Measurements from ENCODE around the gene KANSL1L.
"Not testable (repeated sequence)": the region's sequence is repeated elsewhere in the genome, so short reads cannot be mapped to it uniquely, and the experiment has no call there.

KANSL1L gene

GRCh38 chr2:210180477-210180876 is 9.3 kb upstream of the KANSL1L start:
- Histone ChIP-seq H4K20me1 (ENCODE audit: insufficient read depth) (no peaks in the 10 kb centered on the region), H3K4me2 (peak overlapping the region; percentile 39; the same call in 1 of the 2 replicates), H3K36me3 (ENCODE audit: insufficient read depth) (no peaks in the 10 kb centered on the region), H3K4me3 (IDR thresholded peaks at IDR 0.05; ENCODE audit: insufficient read depth, low read depth, low read length) (no peak overlapping the region), H2AFZ (ENCODE audit: low read depth) (no peak overlapping the region), H3K27ac (peak overlapping the region; percentile 72), H3K9ac (no peak overlapping the region), H3K4me1 (ENCODE audit: low read depth, poor library complexity, severe bottlenecking) (peaks cover 79% of the 10 kb centered on the region), H3K27me3 (ENCODE audit: insufficient read depth, low read depth) (no peaks in the 10 kb centered on the region), H3K79me2 (ENCODE audit: insufficient read depth, low read depth) (no peaks in the 10 kb centered on the region)
- no peak for TF ChIP-seq CTCF (conservative IDR thresholded peaks at IDR 0.05; ENCODE audit: low read depth, low read length)

GRCh38 chr2:210179351-210179990 is 8.3 kb upstream of the KANSL1L start:
- Histone ChIP-seq H3K27ac (peak overlapping the region; percentile 72), H3K4me3 (IDR thresholded peaks at IDR 0.05; ENCODE audit: insufficient read depth, low read depth, low read length) (no peak overlapping the region), H3K36me3 (ENCODE audit: insufficient read depth) (no peaks in the 10 kb centered on the region), H3K4me2 (peak overlapping the region; percentile 39; the same call in 1 of the 2 replicates), H3K4me1 (ENCODE audit: low read depth, poor library complexity, severe bottlenecking) (peaks cover 80% of the 10 kb centered on the region), H4K20me1 (ENCODE audit: insufficient read depth) (no peaks in the 10 kb centered on the region), H2AFZ (ENCODE audit: low read depth) (no peak overlapping the region), H3K27me3 (ENCODE audit: insufficient read depth, low read depth) (no peaks in the 10 kb centered on the region), H3K9ac (0 out of 2 replicates have a peak overlapping the region, but pooled peaks have one; percentile 21), H3K79me2 (ENCODE audit: insufficient read depth, low read depth) (no peaks in the 10 kb centered on the region)
- no peak for TF ChIP-seq CTCF (conservative IDR thresholded peaks at IDR 0.05; ENCODE audit: low read depth, low read length)

GRCh38 chr2:210177769-210178168 is 6.6 kb upstream of the KANSL1L start:
- Histone ChIP-seq H3K36me3 (ENCODE audit: insufficient read depth) (no peaks in the 10 kb centered on the region), H3K4me1 (ENCODE audit: low read depth, poor library complexity, severe bottlenecking) (peaks cover 80% of the 10 kb centered on the region), H3K4me3 (IDR thresholded peaks at IDR 0.05; ENCODE audit: insufficient read depth, low read depth, low read length) (no peak overlapping the region), H3K4me2 (no peak overlapping the region), H3K27ac (no peak overlapping the region), H3K79me2 (ENCODE audit: insufficient read depth, low read depth) (peaks cover 9% of the 10 kb centered on the region; the same call in 1 of the 2 replicates), H4K20me1 (ENCODE audit: insufficient read depth) (no peaks in the 10 kb centered on the region), H3K27me3 (ENCODE audit: insufficient read depth, low read depth) (no peaks in the 10 kb centered on the region), H2AFZ (ENCODE audit: low read depth) (no peak overlapping the region), H3K9ac (no peak overlapping the region)
- TF ChIP-seq CTCF (conservative IDR thresholded peaks at IDR 0.05; ENCODE audit: low read depth, low read length): no peak

GRCh38 chr2:210177115-210177514 is 5.9 kb upstream of the KANSL1L start:
- not testable (repeated sequence) for H3K9ac ChIP-seq; H3K27me3 ChIP-seq (ENCODE audit: insufficient read depth, low read depth); H2AFZ ChIP-seq (ENCODE audit: low read depth); H3K27ac ChIP-seq; H3K4me3 ChIP-seq (IDR thresholded peaks at IDR 0.05; ENCODE audit: insufficient read depth, low read depth, low read length); H3K4me2 ChIP-seq; H3K36me3 ChIP-seq (ENCODE audit: insufficient read depth); H4K20me1 ChIP-seq (ENCODE audit: insufficient read depth)
- Histone ChIP-seq H3K4me1 (ENCODE audit: low read depth, poor library complexity, severe bottlenecking) (peaks cover 78% of the 10 kb centered on the region), H3K79me2 (ENCODE audit: insufficient read depth, low read depth) (peaks cover 13% of the 10 kb centered on the region; the same call in 1 of the 2 replicates)

- no peak overlapping the region for H3K4me3 ChIP-seq (IDR thresholded peaks at IDR 0.05; ENCODE audit: insufficient read depth, low read depth, low read length)
- no peak for TF ChIP-seq CTCF (conservative IDR thresholded peaks at IDR 0.05; ENCODE audit: low read depth, low read length)
- peaks cover 26% of the 10 kb centered on the region for H3K79me2 ChIP-seq (ENCODE audit: insufficient read depth, low read depth)
- H4K20me1 ChIP-seq (ENCODE audit: insufficient read depth): no peaks in the 10 kb centered on the region
- peak overlapping the region; percentile 10; the same call in 1 of the 2 replicates for H3K4me2 ChIP-seq
- peaks cover 50% of the 10 kb centered on the region for H3K4me1 ChIP-seq (ENCODE audit: low read depth, poor library complexity, severe bottlenecking)
- H2AFZ ChIP-seq (ENCODE audit: low read depth): no peak overlapping the region
- no peaks in the 10 kb centered on the region for H3K36me3 ChIP-seq (ENCODE audit: insufficient read depth)
- H3K9ac ChIP-seq: no peak overlapping the region
- H3K27me3 ChIP-seq (ENCODE audit: insufficient read depth, low read depth): no peaks in the 10 kb centered on the region
- H3K27ac ChIP-seq: no peak overlapping the region
These were observed 2.9 kb upstream of the KANSL1L start for GRCh38 chr2:210174086-210174485.
